ENCODE measurements around the gene TBCD.

TBCD gene

DNA sequence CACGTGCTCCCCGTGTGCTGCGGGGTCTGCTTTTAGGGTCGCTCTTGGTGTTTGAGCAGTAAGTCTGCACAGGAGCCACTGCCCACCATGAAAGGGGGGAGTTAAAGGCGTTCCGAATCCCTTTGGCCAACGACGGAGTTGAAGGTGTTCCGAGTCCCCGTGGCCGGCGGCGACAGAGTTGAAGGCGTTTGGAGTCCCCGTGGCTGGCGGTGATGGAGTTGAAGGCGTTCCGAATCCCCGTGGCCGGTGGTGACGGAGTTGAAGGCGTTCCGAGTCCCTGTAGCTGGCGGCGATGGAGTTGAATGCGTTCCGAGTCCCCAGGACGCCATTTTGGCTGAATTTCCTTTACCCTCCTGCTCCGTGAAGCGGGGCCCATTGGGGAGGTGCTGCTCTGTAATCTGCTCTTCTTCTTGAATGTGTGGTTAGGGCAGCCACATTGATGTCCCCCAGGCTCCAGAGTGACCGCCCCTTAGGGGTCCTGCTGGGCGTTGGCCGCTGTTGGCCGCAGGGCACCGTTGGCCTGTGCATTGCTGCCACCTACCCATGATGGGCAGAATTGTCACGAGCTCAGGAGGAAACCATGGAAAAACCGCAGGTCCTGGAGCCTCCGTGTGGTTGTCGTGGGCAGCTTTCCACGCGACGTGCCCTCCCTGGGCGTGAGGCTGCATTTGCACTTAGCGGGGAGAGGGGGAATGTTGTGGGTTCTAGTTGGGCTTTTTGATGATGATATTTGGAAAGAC lies 161.6 kb downstream of the TBCD start:
- ATAC-seq (replicated peaks) (no peak), DNase-seq (no peak)
- Mint-ChIP-seq H3K9me3 (no peaks in the 10 kb centered on the region), H3K4me3 (no peak overlapping the region), H3K27ac (peak overlapping the region; percentile 56), H3K27me3 (peaks cover 0 to under 1% of the 10 kb centered on the region in 2 donors), H3K4me1 (peaks cover 49 to 70% of the 10 kb centered on the region in 2 donors), H3K36me3 (peaks cover 55 to 67% of the 10 kb centered on the region in 2 donors)

DNA sequence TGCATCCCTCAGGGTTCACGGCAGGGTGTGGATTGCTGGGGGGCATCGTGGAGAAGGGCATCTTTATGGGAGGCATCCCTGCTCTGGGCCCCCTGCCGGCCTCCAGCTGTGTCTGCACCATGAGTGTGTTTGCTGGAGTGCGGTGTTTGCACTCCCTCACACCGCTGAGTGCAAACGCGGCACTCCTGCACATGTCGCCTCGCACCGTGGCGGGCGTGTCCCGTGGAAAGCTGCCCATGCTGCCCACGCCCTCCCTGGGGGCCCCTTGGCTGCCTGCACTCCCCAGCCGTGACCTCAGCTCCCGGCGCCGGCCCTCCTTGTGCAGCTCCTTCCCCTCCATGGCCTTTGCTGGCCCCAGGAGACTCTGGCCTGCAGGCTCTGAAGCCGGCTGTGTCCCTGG lies 162.5 kb downstream of the TBCD start:
- Mint-ChIP-seq H3K4me1 (peaks cover 45 to 62% of the 10 kb centered on the region in 2 donors), H3K36me3 (peaks cover 58 to 68% of the 10 kb centered on the region in 2 donors), H3K4me3 (peak overlapping the region in 1 of 2 donors; percentile 8), H3K27me3 (no peaks in the 10 kb centered on the region), H3K9me3 (no peaks in the 10 kb centered on the region), H3K27ac (no peak overlapping the region)
- DNase-seq, result no peak
- ATAC-seq (replicated peaks), result peak; percentile 51 to 61

DNA sequence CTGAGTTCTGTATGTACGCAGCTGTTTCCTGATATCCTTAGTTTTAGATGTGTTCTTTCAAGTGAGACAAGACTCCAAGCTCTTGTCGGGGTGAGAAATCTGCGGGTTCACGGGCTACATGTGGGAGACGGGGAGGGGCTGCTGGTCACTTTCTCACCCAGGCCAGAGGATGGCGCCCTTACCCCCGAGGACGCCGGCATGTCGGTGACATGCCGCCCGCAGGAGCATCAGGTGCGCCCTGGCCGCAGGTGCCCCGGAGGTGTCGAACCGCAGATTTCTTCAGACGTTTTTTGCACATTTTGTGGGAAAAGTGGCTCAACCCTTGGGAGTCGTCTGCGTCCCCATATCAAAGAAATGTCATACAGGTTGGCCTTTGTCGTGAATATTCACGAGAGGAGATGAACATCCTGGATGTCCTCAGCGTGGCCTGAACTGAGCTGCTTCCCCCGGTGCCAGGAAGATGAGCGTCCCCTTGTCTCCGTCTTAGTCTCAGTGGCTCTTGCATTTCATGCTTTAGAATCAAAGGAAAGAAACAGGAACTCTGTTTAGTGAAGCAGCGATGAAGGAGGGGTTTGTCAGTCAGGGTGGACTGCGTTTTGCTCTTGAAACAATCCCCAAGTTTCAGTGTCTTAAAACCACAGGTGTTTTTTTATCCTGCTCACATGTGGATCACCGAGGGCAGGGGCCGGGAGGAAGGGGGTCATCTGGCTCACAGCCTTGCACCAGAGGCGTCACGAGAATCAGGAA lies 163.3 kb downstream of the TBCD start:
- Mint-ChIP-seq H3K9me3 (no peaks in the 10 kb centered on the region), H3K27me3 (no peaks in the 10 kb centered on the region), H3K4me3 (peak overlapping the region; percentile 61 to 67), H3K4me1 (peaks cover 45 to 61% of the 10 kb centered on the region in 2 donors), H3K27ac (peak overlapping the region; percentile 72), H3K36me3 (peaks cover 60 to 70% of the 10 kb centered on the region in 2 donors)
- DNase-seq (no peak), ATAC-seq (replicated peaks) (peak; percentile 65 to 73)

DNA sequence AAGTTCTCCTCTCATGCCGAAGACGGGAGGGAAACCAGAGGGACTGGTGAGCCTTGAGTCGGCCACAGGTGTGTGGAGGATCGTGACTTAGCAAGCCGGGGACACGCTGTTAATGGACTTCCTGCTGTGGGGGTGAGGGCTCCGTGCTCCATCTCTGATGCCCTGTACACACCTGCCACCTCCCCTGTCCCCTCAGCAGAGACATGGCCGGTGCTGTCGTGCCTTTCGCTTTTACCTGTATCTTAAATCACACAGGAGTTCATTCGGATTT lies 163.8 kb downstream of the TBCD start:
- peaks cover 57 to 72% of the 10 kb centered on the region in 2 donors for H3K36me3 Mint-ChIP-seq
- ATAC-seq (replicated peaks), result peak; percentile 52 to 65
- DNase-seq, result no peak
- no peaks in the 10 kb centered on the region for H3K27me3 Mint-ChIP-seq
- peaks cover 45 to 61% of the 10 kb centered on the region in 2 donors for H3K4me1 Mint-ChIP-seq
- H3K9me3 Mint-ChIP-seq, result no peaks in the 10 kb centered on the region
- peak overlapping the region; percentile 61 to 67 for H3K4me3 Mint-ChIP-seq
- peak overlapping the region; percentile 72 for H3K27ac Mint-ChIP-seq

DNA sequence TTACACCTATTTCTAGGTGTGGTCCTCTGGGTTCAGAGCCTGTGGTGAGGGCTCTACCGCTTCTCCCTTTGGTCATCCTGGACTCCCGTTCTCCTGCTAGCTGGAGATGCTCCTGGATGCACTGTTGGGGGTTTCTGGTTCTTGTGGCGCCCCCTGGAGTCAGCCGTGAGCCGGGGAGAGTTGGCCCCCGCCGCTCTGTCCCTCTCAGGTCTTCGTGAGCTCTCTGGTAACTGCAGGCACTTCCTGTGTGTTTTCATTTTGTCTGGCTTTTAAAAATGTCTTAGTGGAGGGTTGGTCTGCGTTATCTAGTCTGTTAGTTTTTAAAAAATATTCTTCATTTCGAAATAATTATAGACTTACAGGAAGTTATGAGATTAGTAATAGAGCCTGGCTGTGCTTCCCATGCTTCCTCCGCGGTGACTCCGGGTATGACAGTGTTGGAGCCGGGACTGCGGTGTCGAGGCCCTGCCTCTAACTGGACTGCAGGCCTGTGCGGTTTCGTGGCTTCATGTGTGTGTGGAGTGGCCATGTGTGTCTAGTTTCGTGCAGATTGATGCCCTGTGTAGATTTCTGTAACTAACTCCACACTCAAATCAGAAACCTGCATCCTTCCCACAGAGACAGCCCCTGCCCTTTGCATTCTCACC lies 166.0 kb downstream of the TBCD start:
- DNase-seq (no peak), ATAC-seq (replicated peaks) (no peak)
- H3K36me3 Mint-ChIP-seq, result peaks cover 53 to 73% of the 10 kb centered on the region in 2 donors
- no peaks in the 10 kb centered on the region for H3K9me3 Mint-ChIP-seq
- peaks cover 30 to 40% of the 10 kb centered on the region in 2 donors for H3K4me1 Mint-ChIP-seq
- no peak overlapping the region for H3K27ac Mint-ChIP-seq
- no peaks in the 10 kb centered on the region for H3K27me3 Mint-ChIP-seq
- no peak overlapping the region for H3K4me3 Mint-ChIP-seq

DNA sequence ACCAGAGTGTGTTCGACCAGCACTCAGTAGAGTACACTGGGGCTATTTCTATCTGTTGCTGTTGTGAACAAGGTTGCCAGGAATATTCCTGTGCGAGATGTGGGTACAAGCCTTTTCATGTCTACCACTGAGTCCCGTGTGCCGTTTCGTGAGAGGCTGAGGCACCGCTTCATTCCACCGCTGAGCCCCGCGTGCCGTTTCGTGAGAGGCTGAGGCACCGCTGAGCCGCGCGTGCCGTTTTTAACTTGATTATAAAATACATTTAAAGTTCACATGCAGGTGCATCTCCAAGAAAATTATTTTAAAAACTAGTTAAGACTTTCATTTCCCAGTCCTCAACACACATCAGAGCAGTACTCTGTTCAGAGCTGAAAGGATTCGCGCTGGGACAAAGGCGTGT lies 166.6 kb downstream of the TBCD start:
- H3K4me1 Mint-ChIP-seq, result peaks cover 30 to 34% of the 10 kb centered on the region in 2 donors
- DNase-seq, result no peak
- no peak overlapping the region for H3K4me3 Mint-ChIP-seq
- no peaks in the 10 kb centered on the region for H3K27me3 Mint-ChIP-seq
- no peak overlapping the region for H3K27ac Mint-ChIP-seq
- H3K36me3 Mint-ChIP-seq, result peaks cover 53 to 73% of the 10 kb centered on the region in 2 donors
- no peaks in the 10 kb centered on the region for H3K9me3 Mint-ChIP-seq
- no peak for ATAC-seq (replicated peaks)

DNA sequence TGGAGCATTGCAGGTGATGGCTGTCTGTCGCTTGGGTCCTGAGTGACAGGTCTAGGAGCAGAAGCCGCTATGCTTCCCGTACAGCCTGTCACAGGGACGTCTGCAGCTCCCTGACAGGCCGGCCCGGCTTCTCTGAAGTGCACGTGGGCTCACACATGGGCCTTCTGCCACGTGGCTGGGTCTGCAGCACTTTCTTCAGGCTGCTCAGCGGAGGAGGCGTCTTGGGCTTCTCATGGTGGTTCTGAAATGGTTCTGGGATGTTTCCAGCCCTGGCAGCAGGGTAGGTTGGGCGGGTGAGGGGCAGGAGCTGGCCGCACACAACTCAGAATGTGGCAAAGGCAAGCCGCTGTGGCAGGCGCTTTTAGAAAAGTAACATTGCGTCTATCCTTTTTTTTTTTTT lies 168.3 kb downstream of the TBCD start:
- Mint-ChIP-seq H3K36me3 (peaks cover 46 to 66% of the 10 kb centered on the region in 2 donors), H3K27me3 (no peaks in the 10 kb centered on the region), H3K4me1 (peaks cover 17 to 18% of the 10 kb centered on the region in 2 donors), H3K9me3 (no peaks in the 10 kb centered on the region), H3K4me3 (no peak overlapping the region), H3K27ac (no peak overlapping the region)
- ATAC-seq (replicated peaks), result no peak
- no peak for DNase-seq

DNA sequence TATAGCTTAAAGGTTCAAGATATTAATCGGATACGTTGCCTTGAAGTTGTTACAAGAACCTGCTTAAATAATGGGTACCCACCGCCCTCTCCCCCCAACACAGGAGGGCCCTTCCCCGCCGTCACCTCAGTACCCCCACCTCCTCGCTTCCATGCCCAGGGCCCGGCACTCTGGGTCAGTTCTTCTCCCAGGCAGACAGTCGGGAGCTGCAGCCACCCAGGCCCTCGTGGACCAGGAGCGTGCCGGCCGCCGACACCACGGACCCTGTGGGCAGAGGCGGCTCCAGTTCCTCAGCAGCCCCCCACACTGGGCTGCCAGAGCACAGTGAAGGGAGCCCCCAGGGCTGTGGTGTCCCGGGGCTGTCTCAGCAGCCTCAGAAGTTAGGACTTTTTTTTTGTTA lies 168.8 kb downstream of the TBCD start:
- no peaks in the 10 kb centered on the region for H3K27me3 Mint-ChIP-seq
- peaks cover 11 to 12% of the 10 kb centered on the region in 2 donors for H3K4me1 Mint-ChIP-seq
- no peak for ATAC-seq (replicated peaks)
- H3K27ac Mint-ChIP-seq, result no peak overlapping the region
- peaks cover 44 to 65% of the 10 kb centered on the region in 2 donors for H3K36me3 Mint-ChIP-seq
- H3K4me3 Mint-ChIP-seq, result no peak overlapping the region
- no peak for DNase-seq
- no peaks in the 10 kb centered on the region for H3K9me3 Mint-ChIP-seq

DNA sequence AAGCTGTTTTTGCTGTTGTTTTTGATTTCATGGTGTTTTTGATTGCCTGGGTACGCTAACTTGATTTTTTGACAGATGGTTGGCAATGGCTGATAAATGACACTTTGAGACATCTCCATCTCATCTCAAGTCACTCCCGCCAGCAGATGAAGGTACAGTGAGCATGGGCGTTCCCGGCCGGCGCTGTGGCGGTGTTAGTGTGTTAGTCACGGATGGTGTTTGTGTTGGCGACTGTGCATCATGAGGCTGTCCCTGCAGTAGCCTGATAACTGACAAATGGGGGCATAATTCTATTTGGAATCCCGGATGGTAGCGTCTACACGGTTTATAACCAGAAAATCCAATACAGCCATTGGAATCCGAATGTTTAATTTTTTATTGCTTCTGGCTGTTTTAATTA lies 169.6 kb downstream of the TBCD start:
- H3K27me3 Mint-ChIP-seq, result no peaks in the 10 kb centered on the region
- DNase-seq, result no peak
- H3K4me3 Mint-ChIP-seq, result no peak overlapping the region
- peaks cover 46 to 62% of the 10 kb centered on the region in 2 donors for H3K36me3 Mint-ChIP-seq
- H3K9me3 Mint-ChIP-seq, result no peaks in the 10 kb centered on the region
- H3K4me1 Mint-ChIP-seq, result peaks cover 4 to 5% of the 10 kb centered on the region in 2 donors
- no peak for ATAC-seq (replicated peaks)
- no peak overlapping the region for H3K27ac Mint-ChIP-seq

DNA sequence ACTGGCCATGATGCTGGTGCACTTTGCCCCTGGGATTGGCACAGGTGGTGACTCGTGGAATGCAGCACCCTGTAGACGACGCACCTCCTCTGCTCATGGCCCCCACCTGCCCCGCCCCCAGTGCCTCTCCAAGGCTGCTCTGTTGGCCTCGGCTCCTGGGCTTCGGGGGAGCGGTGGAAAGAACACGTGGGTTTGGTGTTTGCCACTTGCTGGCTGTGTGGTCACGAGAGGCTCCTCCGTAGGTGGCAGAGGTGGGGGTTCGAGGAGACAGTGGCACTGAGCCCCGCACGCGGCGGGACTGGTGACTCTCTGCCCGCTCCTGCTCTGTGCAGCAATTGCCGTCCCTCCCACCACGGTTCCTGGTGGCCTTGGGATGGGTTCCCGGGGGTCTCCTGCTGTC lies 170.8 kb downstream of the TBCD start:
- ATAC-seq (replicated peaks), result no peak

DNA sequence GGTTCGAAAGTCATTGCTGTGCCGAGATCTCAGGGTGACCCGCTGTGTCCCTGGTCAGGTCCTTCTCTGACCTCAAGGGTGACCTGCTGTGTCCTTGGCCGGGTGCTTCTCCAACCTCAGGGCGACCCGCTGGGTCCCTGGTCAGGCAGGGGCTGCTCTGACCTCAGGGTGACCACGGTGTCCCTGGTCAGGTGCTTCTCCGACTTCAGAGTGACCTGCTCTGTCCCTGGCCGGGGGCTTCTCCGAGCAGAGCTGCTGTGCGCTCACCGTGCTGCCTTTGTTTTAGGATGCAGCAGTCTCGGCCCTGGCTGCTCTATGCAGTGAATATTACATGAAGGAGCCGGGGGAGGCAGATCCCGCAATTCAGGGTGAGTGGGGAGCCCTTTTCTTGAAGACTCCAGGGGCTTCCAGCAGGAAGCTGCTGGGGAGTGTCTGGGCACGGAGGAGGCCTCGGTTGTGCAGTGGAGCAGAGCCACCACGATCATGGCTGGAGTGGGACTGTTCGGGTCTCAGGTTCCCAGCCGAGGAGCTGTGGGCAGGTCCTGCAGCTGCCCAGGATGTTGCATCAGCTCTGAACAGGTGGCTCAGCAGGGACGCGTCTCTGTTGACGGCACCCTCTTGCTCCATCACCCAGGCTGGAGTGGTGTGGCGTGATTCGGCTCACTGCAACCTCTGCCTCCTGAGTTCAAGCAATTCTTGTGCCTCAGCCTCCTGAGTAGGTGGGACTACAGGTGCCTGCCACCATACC lies 171.7 kb downstream of the TBCD start:
- H3K36me3 Mint-ChIP-seq, result peaks cover 55 to 70% of the 10 kb centered on the region in 2 donors
- no peaks in the 10 kb centered on the region for H3K4me1 Mint-ChIP-seq
- DNase-seq (no peak), ATAC-seq (replicated peaks) (no peak)
- no peak overlapping the region for H3K4me3 Mint-ChIP-seq
- H3K27ac Mint-ChIP-seq, result no peak overlapping the region
- H3K9me3 Mint-ChIP-seq, result no peaks in the 10 kb centered on the region
- H3K27me3 Mint-ChIP-seq, result no peaks in the 10 kb centered on the region

More for the DNA sequence above, 170.8 kb downstream of the TBCD start:
- Mint-ChIP-seq H3K4me1 (peaks cover 0 to 4% of the 10 kb centered on the region in 2 donors), H3K36me3 (peaks cover 56 to 70% of the 10 kb centered on the region in 2 donors), H3K9me3 (no peaks in the 10 kb centered on the region), H3K27me3 (no peaks in the 10 kb centered on the region), H3K27ac (no peak overlapping the region), H3K4me3 (no peak overlapping the region)
- no peak for DNase-seq

DNA sequence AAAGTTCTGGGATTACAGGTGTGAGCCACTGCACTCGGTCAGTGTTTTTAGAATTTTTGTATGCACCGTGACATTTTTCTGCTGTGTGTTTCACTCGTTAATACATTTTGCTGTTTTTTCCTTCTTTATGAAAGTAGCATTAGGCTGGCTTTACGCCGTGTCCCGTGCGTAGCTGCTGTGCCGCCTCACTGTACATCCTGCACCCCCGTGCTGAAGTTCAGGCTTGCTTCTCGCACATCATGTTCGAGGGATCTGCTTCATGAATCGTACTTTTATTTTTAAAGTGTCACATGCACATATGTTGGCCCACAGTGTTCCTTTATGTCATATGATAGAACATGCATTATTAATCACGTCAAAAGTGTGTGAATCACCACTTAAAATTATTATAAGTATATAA lies 172.3 kb downstream of the TBCD start:
- H3K9me3 Mint-ChIP-seq, result no peaks in the 10 kb centered on the region
- no peak overlapping the region for H3K27ac Mint-ChIP-seq

DNA sequence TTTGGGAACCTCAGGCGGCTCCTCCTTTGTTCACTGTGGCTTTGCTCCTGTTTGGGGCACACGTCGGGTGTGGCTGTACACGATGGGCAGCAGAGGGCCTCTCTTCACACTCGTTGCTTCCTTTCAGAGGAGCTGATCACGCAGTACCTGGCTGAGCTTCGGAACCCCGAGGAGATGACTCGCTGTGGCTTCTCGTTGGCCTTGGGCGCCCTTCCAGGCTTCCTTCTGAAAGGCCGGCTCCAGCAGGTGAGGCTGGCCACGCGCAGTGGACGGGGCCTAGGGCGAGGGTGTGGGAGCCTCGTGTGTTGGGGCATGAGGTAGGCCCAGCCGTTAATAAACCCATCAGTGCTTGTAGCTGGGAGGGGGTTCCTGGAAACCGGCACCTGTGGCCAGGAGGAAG lies 172.9 kb downstream of the TBCD start:
- DNase-seq (no peak), ATAC-seq (replicated peaks) (no peak)
- no peak overlapping the region for H3K27ac Mint-ChIP-seq
- no peak overlapping the region for H3K4me3 Mint-ChIP-seq
- no peaks in the 10 kb centered on the region for H3K4me1 Mint-ChIP-seq
- peaks cover 58 to 70% of the 10 kb centered on the region in 2 donors for H3K36me3 Mint-ChIP-seq
- H3K27me3 Mint-ChIP-seq, result no peaks in the 10 kb centered on the region
- H3K9me3 Mint-ChIP-seq, result no peaks in the 10 kb centered on the region

More for the DNA sequence above, 172.3 kb downstream of the TBCD start:
- no peak overlapping the region for H3K4me3 Mint-ChIP-seq
- ATAC-seq (replicated peaks), result no peak
- H3K27me3 Mint-ChIP-seq, result no peaks in the 10 kb centered on the region
- peaks cover 58 to 70% of the 10 kb centered on the region in 2 donors for H3K36me3 Mint-ChIP-seq
- no peaks in the 10 kb centered on the region for H3K4me1 Mint-ChIP-seq
- no peak for DNase-seq

DNA sequence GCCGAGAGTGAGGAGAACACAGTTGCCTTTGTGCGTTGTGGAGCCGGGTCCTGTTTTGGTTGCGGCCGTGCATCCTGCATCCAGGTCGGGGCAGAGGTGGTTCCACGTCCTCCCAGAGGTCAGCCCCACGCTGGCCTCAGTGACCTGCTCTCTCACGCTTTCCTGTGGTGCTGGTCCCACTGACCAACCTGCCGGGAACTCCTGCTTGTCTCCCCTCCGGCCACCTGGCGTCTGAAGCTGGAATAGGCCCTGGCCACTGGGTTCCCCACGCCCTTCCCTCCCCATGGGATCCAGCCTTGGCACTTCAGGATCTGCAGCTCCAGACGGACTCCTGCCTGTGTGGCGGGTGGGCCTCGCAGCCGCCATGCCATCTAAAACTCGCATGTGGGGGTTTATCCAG lies 173.5 kb downstream of the TBCD start:
- DNase-seq, result no peak
- no peaks in the 10 kb centered on the region for H3K27me3 Mint-ChIP-seq
- no peak overlapping the region for H3K4me3 Mint-ChIP-seq
- H3K9me3 Mint-ChIP-seq, result no peaks in the 10 kb centered on the region
- ATAC-seq (replicated peaks), result no peak
- H3K27ac Mint-ChIP-seq, result no peak overlapping the region
- H3K36me3 Mint-ChIP-seq, result peaks cover 59 to 67% of the 10 kb centered on the region in 2 donors
- H3K4me1 Mint-ChIP-seq, result no peaks in the 10 kb centered on the region

Data from stimulated activated naive B cell treated with anti-CD40 and anti-IgM and Interleukin-4, amounts not matched to agents 10 μg/mL and 1 μg/mL and 100 μg/mL, for 72 hours (primary cell).